22Rv1 (cell line): ENCODE results near the gene XDH.

Source experiments
- H3K27ac ChIP-seq: fragments of 450-650 bp; 2 replicates; pipeline ENCODE4 v1.5.1; 2017
- CTCF ChIP-seq: fragments of 450-650 bp; IDR thresholded peaks from 2 replicates; pipeline ENCODE4 v1.5.1; 2017; ENCODE audit warnings: mild to moderate bottlenecking
- ZFX ChIP-seq: fragments of 450-650 bp; IDR thresholded peaks from 2 replicates; pipeline ENCODE4 v1.6.1; 2017; ENCODE audit warnings: antibody characterized with exemption, borderline replicate concordance

XDH gene

GRCh38 chr2:31319406-31320175 lies 95.0 kb downstream of the XDH start:
- no peak overlapping the region for H3K27ac ChIP-seq
- TF ChIP-seq ZFX (no peak), CTCF (no peak)

GRCh38 chr2:31318361-31319336 lies 95.9 kb downstream of the XDH start:
- H3K27ac ChIP-seq = no peak overlapping the region
- TF ChIP-seq ZFX (no peak), CTCF (no peak)

- no peak for TF ChIP-seq ZFX
- no peak for TF ChIP-seq CTCF
- no peak overlapping the region for H3K27ac ChIP-seq
These were observed 97.1 kb downstream of the XDH start for GRCh38 chr2:31317396-31317795.

- TF ChIP-seq ZFX = no peak
These were observed 99.8 kb downstream of the XDH start for GRCh38 chr2:31314761-31315160.

GRCh38 chr2:31312898-31313297 lies 101.6 kb downstream of the XDH start:
- TF ChIP-seq CTCF (no peak), ZFX (no peak)

More at GRCh38 chr2:31314761-31315160, 99.8 kb downstream of the XDH start:
- H3K27ac ChIP-seq = no peak overlapping the region

GRCh38 chr2:31304816-31305215 lies 109.7 kb downstream of the XDH start:
- TF ChIP-seq ZFX (no peak), CTCF (no peak)
- H3K27ac ChIP-seq = no peak overlapping the region

More at GRCh38 chr2:31312898-31313297, 101.6 kb downstream of the XDH start:
- no peak overlapping the region for H3K27ac ChIP-seq

GRCh38 chr2:31302940-31303563 lies 111.5 kb downstream of the XDH start:
- no peak for TF ChIP-seq CTCF
- TF ChIP-seq ZFX = no peak
- H3K27ac ChIP-seq = no peak overlapping the region
